KOPT-K1 (cell line): ENCODE measurements around the gene PRDX6.
"Not testable (repeated sequence)": the region's sequence is repeated elsewhere in the genome, so short reads cannot be mapped to it uniquely, and the experiment has no call there.

ENCODE experiments used
- H3K27ac ChIP-seq: fragments of 200-600 bp; sonication (generic); 2 replicates; pipeline ENCODE4 v1.5.1; 2016; ENCODE audit warnings: antibody characterized with exemption, mild to moderate bottlenecking, low read depth, low read length; ENCODE audit not compliant: poor library complexity, severe bottlenecking
- H3K36me3 ChIP-seq: fragments of 200-600 bp; sonication (generic); 2 replicates; pipeline ENCODE4 v1.5.1; 2017; ENCODE audit warnings: antibody characterized with exemption, mild to moderate bottlenecking, low read length, moderate library complexity; ENCODE audit not compliant: insufficient read depth
- H3K9me3 ChIP-seq: fragments of 200-600 bp; sonication (generic); 2 replicates; pipeline ENCODE4 v1.5.1; 2017; ENCODE audit warnings: antibody characterized with exemption, low read length, mild to moderate bottlenecking; ENCODE audit not compliant: insufficient read depth, poor library complexity, severe bottlenecking

The PRDX6 gene

DNA sequence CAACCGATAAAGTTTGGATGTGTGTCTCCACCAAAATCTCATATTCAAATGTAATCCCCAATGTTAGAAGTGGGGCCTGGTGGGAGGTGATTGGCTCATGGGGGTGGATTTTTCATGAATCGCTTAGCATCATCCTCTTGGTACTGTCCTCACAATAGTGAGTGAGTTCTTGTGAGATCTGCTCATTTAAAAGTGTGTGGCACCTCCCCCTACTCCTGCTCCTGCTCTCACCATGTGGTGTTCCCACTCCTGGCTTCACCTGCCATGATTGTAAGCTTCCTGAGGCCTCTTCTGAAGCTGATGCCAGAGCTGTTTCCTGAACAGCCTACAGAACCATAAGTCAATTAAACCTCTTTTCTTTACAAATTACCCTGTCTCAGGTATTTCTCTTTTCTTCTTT, 28.2 kb upstream of the PRDX6 start:
- H3K36me3 ChIP-seq, result no peaks in the 10 kb centered on the region
- no peak overlapping the region for H3K27ac ChIP-seq
- H3K9me3 ChIP-seq, result peaks cover 20% of the 10 kb centered on the region

DNA sequence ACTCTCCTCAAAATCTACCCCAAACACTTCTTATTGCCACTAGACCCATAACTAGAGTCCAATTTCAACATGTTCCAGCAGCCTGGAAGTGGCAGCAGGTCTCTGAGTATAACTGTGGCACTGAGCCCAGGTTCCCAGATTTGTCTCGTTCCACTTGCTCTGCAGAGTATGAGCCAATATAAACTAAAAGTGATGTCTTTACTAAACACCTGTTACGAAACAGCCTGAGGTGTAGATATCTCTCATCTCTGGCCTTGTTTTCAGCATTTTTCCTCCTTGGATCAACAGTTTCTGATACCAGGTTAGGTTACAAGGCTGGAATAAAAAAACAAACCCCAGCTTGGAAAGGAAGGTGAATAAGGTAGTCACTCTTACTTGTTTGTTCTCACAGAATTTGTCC, 25.2 kb upstream of the PRDX6 start:
- no peak overlapping the region for H3K27ac ChIP-seq
- no peaks in the 10 kb centered on the region for H3K36me3 ChIP-seq
- H3K9me3 ChIP-seq, result peaks cover 4% of the 10 kb centered on the region

DNA sequence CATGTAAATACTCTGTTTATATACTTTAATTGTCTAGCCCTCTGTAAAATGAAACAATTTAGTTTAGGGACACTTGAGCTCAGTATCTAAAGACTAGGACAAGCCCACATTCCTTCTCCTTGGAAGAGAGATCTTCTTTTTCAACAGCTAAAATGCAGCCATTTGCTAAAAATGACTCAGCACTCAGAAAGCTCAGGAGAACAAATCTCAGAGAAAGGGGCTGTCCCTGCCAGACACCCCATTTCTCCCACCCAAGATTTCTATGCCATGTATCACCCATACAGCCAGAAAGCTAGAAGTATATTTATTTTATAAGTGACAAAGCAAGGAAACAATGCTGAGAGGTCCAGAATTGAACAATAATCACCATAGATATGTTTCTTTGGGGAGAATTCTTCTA, 23.2 kb upstream of the PRDX6 start:
- H3K27ac ChIP-seq, result no peak overlapping the region
- no peaks in the 10 kb centered on the region for H3K9me3 ChIP-seq
- H3K36me3 ChIP-seq, result no peaks in the 10 kb centered on the region

DNA sequence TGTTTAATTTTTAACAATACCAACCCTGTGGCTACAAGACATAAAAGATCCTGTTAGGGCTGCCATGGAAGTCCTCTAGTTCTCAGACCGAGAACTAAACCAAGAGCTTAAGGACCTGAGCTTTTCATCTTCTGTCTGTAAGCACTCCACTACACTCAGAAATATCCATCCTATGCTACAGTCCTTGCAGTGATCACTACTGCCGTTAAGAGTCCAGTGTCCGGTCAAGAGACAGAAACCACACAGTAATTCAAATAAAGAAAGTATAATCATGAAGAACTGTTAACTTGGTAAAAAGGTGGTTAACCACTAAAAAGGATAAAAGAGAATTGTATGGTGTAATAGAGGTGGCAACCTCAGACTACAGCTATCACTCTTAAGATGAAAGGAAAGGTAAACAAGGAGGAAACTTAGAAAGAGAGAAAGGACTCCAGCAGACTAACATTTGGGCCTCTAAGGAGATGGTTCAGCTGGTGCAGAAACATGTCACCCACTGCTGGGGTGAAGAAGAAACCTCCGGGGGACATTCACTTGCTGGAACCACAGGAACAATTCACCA, 22.1 kb upstream of the PRDX6 start:
- H3K9me3 ChIP-seq, result no peaks in the 10 kb centered on the region
- H3K36me3 ChIP-seq, result no peaks in the 10 kb centered on the region
- H3K27ac ChIP-seq, result no peak overlapping the region

DNA sequence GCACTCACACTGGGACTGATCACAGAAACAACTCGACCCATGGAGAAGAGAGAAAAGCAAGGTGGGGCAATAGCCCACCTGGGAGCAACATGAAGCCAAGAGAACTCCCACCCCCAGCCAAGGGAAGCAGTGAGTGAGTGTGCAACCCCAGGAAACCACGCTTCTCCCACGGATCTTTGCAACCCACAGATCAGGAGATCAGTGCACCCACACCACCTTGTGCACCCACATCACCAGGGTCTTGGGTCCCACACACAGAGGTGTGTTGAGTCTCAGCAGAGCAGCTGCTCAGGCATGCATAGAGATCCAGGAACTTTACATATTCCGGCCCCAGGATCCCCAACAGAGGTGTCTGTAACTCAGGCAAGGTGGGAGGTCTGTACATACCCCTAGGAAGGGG, 17.2 kb upstream of the PRDX6 start:
- no peak overlapping the region for H3K27ac ChIP-seq
- 0 out of 2 replicates have a peak, but pooled peaks cover 8% of the 10 kb centered on the region for H3K36me3 ChIP-seq
- peaks cover 7% of the 10 kb centered on the region for H3K9me3 ChIP-seq

DNA sequence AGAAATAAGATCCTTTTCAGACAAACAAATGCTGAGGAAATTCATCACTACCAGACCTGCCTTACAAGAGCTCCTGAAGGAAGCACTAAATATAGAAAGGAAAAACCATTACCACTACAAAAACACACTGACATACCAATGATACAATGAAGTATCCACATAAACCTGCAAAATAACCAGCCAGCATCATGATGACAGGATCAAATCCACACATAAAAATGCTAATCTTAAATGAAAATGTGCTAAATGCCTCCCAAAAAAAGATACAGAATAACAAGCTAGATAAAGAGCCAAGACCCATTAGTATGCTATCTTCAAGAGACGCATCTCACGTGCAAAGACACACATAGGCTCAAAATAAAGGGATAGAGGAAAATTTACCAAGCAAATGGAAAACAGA, 14.5 kb upstream of the PRDX6 start:
- H3K9me3 ChIP-seq, result peaks cover 14% of the 10 kb centered on the region
- H3K36me3 ChIP-seq, H3K27ac ChIP-seq: not testable (repeated sequence)

DNA sequence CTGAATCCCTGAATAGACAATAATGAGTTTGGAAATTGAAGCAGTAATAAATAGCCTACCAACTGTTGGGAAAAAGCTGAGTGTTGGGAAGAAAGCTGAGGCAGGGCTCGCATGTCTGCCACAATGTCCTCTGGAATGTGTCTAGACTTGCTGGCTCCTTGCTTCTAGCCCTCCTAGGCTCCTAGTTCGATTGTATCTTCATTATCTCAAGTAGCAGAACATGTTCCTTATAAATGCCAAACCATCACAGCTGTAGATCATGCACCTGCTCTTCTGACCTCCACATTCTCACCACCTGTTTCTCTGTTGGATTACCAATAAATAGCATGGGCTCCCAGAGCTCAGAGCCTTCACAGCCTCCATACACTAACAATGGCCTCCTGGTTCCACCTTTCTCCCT, 12.9 kb upstream of the PRDX6 start:
- peaks cover 21% of the 10 kb centered on the region for H3K9me3 ChIP-seq
- H3K36me3 ChIP-seq, H3K27ac ChIP-seq: not testable (repeated sequence)

DNA sequence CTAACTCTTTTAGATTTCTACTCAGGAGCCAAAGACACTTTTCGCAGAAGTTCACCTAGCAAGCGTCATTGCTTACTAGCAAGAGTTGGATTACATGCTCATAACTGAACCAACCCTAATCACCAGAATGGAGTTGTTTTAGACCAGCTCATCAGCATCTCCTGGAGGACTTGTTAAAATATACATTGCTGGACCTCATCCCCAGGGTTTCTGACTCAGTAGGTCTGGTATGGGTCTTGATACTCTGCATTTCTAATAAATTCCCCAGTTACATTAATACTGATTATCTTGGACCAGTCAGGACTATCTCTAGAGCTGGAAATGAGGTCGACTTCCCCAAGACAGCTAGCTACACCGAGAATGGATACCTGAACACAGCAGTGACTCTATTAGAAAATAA, 9.7 kb upstream of the PRDX6 start:
- no peak overlapping the region for H3K27ac ChIP-seq
- H3K36me3 ChIP-seq, result no peaks in the 10 kb centered on the region
- peaks cover 50% of the 10 kb centered on the region for H3K9me3 ChIP-seq

DNA sequence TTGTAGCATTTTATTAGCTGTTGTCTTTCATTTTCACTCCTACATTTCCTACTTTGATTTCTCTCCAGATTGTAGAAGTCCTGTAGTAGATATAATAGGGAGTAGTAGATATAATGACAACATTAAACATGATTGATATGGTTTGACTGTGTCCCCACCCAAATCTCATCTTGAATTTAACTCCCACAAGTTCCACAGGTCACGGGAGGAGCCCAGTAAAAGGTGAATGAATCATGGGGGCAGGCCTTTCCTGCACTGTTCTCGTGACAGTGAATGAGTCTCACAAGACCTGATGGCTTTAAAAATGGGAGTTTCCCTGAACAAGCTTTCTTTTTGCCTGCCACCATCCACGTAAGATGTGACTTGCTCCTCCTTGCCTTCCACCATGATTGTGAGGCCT, 7.5 kb upstream of the PRDX6 start:
- H3K27ac ChIP-seq, result no peak overlapping the region
- no peaks in the 10 kb centered on the region for H3K36me3 ChIP-seq
- H3K9me3 ChIP-seq, result peaks cover 43% of the 10 kb centered on the region

DNA sequence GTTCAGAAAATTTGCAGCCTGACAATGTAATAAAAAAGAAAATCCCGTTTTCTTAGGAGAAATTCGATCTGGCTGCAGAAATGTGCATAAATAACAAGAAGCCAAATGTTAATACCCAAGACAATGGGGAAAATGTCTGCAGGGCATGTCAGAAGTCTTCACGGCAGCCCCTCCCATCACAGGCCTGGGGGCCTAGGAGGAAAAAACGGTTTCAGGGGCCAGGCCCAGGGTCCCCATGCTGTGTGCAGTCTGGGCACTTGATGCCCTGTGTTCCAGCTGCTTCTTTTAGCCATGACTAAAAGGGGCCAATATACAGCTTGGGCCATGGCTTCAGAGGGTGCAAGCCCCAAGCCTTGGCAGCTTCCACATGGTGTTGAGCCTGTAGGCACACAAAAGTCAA, 6.5 kb upstream of the PRDX6 start:
- H3K9me3 ChIP-seq, result peaks cover 40% of the 10 kb centered on the region
- no peaks in the 10 kb centered on the region for H3K36me3 ChIP-seq
- H3K27ac ChIP-seq, result no peak overlapping the region

DNA sequence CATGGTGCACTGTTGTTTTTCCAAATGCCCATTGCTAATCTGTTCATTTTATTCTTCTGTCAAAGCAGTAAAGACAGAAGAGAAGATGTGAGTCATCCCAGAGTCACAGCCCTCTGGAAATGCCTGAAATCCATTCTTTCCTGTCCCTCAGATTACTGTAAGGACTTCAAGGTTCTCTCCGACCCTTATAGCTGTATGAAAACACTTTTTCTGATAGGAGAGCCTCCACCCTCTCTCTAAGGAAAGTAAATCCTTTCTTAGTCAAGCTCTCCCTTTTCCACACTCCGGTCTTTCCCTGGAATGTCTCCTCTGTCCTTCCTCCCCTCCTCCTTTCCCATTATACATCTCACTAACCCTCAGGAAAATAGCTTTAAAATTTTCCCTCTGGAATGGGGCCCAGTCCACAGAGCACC, 3.5 kb upstream of the PRDX6 start:
- Histone ChIP-seq H3K27ac (no peak overlapping the region), H3K9me3 (peaks cover 33% of the 10 kb centered on the region), H3K36me3 (no peaks in the 10 kb centered on the region)

DNA sequence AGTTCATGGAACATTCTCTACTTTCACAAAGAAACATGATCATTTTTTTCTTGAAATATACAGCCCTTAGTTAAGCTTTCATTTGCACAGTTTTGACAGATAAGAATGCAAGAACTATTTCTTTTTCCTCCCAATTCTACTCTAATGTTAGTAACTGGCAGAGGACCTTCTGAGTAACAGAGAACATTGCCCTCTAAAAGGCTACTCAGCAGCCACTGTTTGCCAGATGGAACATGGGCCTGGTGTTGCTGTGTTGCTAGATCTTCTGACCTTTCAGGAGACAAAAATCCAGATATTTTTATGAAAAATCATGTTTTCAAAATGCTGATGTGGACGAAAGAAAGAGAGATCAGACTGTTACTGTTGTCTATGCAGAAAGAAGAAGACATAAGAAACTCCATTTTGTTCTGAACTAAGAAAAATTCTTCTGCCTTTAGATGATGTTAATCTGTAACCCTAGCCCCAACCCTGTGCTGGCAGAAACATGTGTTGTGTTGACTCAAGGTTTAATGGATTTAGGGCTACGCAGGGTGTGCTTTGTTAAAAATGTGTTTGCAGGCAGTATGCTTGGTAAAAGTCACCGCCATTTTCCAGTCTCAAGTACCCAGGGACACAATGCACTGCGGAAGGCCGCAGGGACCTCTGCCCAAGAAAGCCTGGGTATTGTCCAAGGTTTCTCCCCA, 2.9 kb upstream of the PRDX6 start:
- Histone ChIP-seq H3K27ac (no peak overlapping the region), H3K9me3 (peaks cover 29% of the 10 kb centered on the region), H3K36me3 (no peaks in the 10 kb centered on the region)

DNA sequence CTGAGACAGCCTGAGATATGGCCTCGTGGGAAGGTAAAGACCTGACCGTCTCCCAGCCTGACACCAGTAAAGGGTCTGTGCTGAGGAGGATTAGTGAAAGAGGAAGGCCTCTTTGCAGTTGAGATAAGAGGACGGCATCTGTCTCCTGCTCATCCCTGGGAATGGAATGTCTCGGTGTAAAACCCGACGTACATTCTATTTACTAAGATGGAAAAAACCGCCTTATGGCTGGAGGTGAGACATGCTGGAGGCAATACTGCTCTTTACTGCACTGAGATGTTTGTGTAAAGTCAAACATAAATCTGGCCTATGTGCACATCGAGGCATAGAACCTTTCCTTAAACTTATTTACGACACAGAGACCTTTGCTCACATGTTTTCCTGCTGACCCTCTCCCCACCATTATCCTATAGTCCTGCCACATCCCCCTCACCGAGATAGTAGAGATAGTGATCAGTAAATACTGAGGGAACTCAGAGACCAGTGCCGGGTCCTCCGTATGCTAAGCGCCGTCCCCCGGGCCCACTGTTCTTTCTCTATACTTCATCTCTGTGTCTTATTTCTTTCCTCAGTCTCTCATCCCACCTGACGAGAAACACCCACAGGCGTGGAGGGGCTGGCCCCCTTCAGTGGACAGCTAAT, 2.2 kb upstream of the PRDX6 start:
- H3K9me3 ChIP-seq, result peaks cover 25% of the 10 kb centered on the region
- not testable (repeated sequence) for H3K36me3 ChIP-seq, H3K27ac ChIP-seq

DNA sequence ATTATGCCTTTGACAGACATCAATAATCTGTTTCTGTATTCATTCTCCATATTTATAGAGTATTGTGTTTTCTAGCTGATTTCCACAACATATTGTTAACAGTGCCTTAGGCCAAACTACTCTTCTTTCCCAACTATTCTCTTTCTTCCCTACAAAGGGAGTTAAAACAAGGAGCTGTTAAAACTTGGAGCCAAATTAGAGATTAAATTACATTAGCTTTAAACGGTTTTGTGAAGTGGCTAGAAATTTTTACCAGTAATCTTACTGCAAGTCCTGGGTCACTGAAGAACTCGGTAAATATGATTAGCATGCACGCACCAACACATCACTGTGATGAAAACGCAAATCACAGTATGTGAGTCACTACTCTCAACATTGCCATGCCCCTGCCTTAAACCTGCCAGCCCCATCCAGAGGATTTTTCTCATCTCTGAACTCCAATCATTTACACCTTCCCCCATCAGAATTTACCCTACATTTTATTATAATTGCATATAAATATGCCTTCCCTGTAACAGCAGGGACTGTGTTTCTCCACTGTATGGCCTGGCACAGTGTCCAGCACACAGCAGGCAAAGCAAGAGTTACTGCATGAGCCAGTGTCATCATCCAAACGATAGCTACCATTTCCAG, 1.5 kb upstream of the PRDX6 start:
- H3K36me3 ChIP-seq, result peaks cover 14% of the 10 kb centered on the region
- peak overlapping the region; percentile 71 for H3K27ac ChIP-seq
- peaks cover 17% of the 10 kb centered on the region for H3K9me3 ChIP-seq

DNA sequence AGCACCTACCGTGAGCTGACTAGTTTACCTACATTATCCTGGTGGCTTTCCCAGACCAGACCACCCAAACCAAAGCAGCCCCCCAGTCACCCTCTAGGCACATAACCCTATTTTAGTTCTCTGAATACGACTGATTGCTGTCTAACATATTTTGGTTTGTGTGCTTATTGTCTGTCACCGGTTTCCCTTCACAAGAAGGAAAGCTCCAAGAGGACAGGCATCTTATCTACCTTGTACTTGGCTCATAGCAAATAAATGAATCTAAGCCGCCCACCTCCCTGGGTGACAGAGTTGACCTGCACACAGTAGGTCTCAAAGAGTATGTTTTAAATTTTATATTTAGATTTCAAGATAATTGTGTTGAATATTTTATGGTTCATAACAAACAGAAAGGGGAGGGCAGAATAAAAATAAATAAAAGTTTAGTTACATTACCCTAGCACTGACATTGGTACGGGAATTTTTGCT, 904 bp upstream of the PRDX6 start:
- H3K36me3 ChIP-seq, result peaks cover 20% of the 10 kb centered on the region
- H3K27ac ChIP-seq, result peak overlapping the region; percentile 71

More for the DNA sequence above, 904 bp upstream of the PRDX6 start:
- H3K9me3 ChIP-seq, result peaks cover 12% of the 10 kb centered on the region
